ENCODE results near the gene DNAJC17. TPM values are rescaled to one million over a fixed set of nuclear protein-coding genes. Genes with fewer than 3 reads are reported as not detected.

DNAJC17 gene
- total and polyA plus RNA-seq, 2 donors (not counting 1 experiment from before 2014, with no cell fraction given): 30.5 to 46.1 TPM

DNA sequence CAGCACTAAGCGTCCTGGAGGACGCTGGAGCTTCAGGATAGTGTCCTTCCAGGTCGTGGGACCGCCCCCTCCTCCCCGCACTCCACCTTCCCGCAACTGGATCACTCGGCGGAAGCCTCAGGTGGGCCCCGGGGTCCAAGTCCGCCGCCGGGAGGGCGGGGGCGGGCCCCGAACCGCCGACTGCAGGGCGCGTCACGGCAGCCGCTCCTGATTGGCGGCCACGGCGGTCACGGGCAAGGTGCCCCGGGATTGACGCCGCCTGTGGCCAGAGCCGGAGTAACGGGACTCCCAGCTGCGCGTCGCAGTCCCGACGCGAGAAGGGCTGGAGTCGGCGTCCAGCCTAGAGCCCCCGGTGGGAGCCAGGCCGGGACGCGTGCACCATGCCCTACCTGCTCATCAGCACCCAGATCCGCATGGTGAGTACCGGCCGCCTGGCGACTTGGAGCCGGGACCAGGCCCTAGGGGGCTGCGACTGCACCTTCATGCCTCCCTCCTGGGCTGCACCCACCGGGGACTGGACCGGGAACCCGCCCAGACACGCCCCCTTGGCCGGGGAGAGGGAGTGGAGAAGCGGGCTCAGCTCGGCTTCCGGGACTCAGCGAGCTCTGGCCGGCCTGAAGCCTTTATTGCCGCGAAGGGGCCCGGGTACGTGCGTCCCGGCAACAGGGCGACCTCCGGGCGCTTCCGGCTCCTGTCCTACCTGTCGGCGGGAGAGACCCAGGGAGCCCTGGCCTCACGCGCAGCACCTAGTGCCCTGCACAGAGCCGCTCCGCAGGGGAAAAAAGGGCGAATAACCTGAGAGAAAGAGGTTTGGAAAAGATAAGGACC lies 43.3 kb downstream of the DNAJC17 start, which contains the start of gene GCHFR:
Gene GCHFR, plus strand, starts transcription at position 268 of the 828 bp plus-strand sequence. Its CDS starts 113 bp downstream, at position 381.
- peak within 1 kb of the TSS; percentile 68 for H3K9ac ChIP-seq (ENCODE audit: low read length)
- H3K27me3 Mint-ChIP-seq: no peaks in the 10 kb centered on the region
- H3K4me3 Mint-ChIP-seq: peak within 1 kb of the TSS; percentile 89
- POLR2A ChIA-PET: interaction anchor here (0.6 to 1.6 kb wide), 4 partner anchors 13 to 94 kb away, joined by 3 to 8 read pairs (median 4); partner anchors contain the start of gene RAD51
- H2AFZ ChIP-seq (ENCODE audit: insufficient read depth, low read depth, low read length, poor library complexity, severe bottlenecking): peak within 1 kb of the TSS; percentile 92
- DNase-seq: peak; percentile 76
- H4K20me1 ChIP-seq (ENCODE audit: control insufficient read depth, insufficient read depth, low read length, poor library complexity, severe bottlenecking): no peaks in the 10 kb centered on the region
- H3K4me1 Mint-ChIP-seq: peaks cover 32% of the 10 kb centered on the region
- H3K36me3 ChIP-seq (replicated peaks in 1 of 2; ENCODE audit: control extremely low read depth in 1 of 2, control insufficient read depth in 1 of 2, extremely low read depth in 1 of 2, insufficient read depth in 2 of 2, low read length in 1 of 2): peaks cover 0 to 11% of the 10 kb centered on the region in 2 experiments
- H3K27me3 ChIP-seq (replicated peaks in 1 of 4; ENCODE audit: control extremely low read depth in 1 of 4, control insufficient read depth in 3 of 4, insufficient read depth in 4 of 4, low read length in 3 of 4): no peaks in the 10 kb centered on the region
- ATAC-seq (ENCODE audit: low read depth): peak; percentile 74
- TF ChIP-seq EZH2 (IDR thresholded peaks at IDR 0.05; ENCODE audit: borderline replicate concordance, insufficient read depth, low read depth, low read length, poor library complexity, severe bottlenecking): no peak
- TF ChIP-seq, protein P1, sequence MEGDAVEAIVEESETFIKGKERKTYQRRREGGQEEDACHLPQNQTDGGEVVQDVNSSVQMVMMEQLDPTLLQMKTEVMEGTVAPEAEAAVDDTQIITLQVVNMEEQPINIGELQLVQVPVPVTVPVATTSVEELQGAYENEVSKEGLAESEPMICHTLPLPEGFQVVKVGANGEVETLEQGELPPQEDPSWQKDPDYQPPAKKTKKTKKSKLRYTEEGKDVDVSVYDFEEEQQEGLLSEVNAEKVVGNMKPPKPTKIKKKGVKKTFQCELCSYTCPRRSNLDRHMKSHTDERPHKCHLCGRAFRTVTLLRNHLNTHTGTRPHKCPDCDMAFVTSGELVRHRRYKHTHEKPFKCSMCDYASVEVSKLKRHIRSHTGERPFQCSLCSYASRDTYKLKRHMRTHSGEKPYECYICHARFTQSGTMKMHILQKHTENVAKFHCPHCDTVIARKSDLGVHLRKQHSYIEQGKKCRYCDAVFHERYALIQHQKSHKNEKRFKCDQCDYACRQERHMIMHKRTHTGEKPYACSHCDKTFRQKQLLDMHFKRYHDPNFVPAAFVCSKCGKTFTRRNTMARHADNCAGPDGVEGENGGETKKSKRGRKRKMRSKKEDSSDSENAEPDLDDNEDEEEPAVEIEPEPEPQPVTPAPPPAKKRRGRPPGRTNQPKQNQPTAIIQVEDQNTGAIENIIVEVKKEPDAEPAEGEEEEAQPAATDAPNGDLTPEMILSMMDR (IDR thresholded peaks at IDR 0.05): peak; percentile 41
- no peaks in the 10 kb centered on the region for H3K9me3 ChIP-seq (ENCODE audit: control extremely low read depth in 1 of 3, control insufficient read depth in 2 of 3, insufficient read depth in 1 of 3, low read length in 2 of 3)
- H3K27ac ChIP-seq (ENCODE audit: low read length in 2 of 2): peak within 1 kb of the TSS; percentile 24 to 35
- intact Hi-C loops (cut with micrococcal nuclease): loop anchor here (1.0 kb wide), 1 partner anchor 9 kb away; the partner anchor contains the start of gene RMDN3
- H3K27ac Mint-ChIP-seq: peak within 1 kb of the TSS; percentile 68
- 1% methylated on average over 73 of the region's 75 CpGs for WGBS (ENCODE audit: insufficient coverage)
- CTCF ChIA-PET: interaction anchor here (1.1 to 4.3 kb wide), 5 partner anchors 14 to 456 kb away, joined by 3 to 24 read pairs (median 4); partner anchors contain the start of genes PLCB2 and RAD51
- peaks cover 28 to 42% of the 10 kb centered on the region in 2 donors for H3K4me1 ChIP-seq (ENCODE audit: control insufficient read depth in 2 of 2, insufficient read depth in 2 of 2, low read length in 2 of 2)
- H3K9me3 Mint-ChIP-seq (ENCODE audit: insufficient read depth): no peaks in the 10 kb centered on the region
- H3K4me2 ChIP-seq (replicated peaks; ENCODE audit: low read depth, low read length, poor library complexity, severe bottlenecking): peak within 1 kb of the TSS; percentile 99
- no peaks in the 10 kb centered on the region for H3K79me2 ChIP-seq (ENCODE audit: control insufficient read depth, insufficient read depth, low read length)
- peak within 1 kb of the TSS; percentile 51 to 87 (median 78) for H3K4me3 ChIP-seq (ENCODE audit: control extremely low read depth in 1 of 5, extremely low read depth in 1 of 5, insufficient read depth in 1 of 5, low read depth in 2 of 5, low read length in 4 of 5)
